IgD-negative memory B cell (primary cell): ENCODE data around the gene MATN3. TPM values are rescaled to one million over a fixed set of nuclear protein-coding genes. Genes with fewer than 3 reads are reported as not detected.

Experiments used
- H3K27ac Mint-ChIP-seq, 3 donors: one replicate each; pipeline ENCODE4 v1.8.0; 2020 to 2022; ENCODE audit warnings: mild to moderate bottlenecking in 3 of 3, mixed read lengths in 3 of 3, moderate library complexity in 1 of 3
- H3K27me3 Mint-ChIP-seq: one replicate; pipeline ENCODE4 v1.8.0; 2021; ENCODE audit warnings: mixed read lengths
- H3K36me3 Mint-ChIP-seq: one replicate; pipeline ENCODE4 v1.8.0; 2020; ENCODE audit warnings: mild to moderate bottlenecking, mixed read lengths
- H3K4me1 Mint-ChIP-seq, 3 donors: one replicate each; pipeline ENCODE4 v1.8.0; 2020 to 2022; ENCODE audit warnings: mixed read lengths in 3 of 3, mild to moderate bottlenecking in 1 of 3
- H3K4me3 Mint-ChIP-seq, 4 donors: one replicate each; pipeline ENCODE4 v1.8.0; 2020 to 2022; ENCODE audit warnings: mild to moderate bottlenecking in 4 of 4, mixed read lengths in 4 of 4, moderate library complexity in 3 of 4
- H3K9me3 Mint-ChIP-seq, 3 donors: one replicate each; pipeline ENCODE4 v1.8.0; 2020 to 2021; ENCODE audit warnings: mixed read lengths in 3 of 3, mild to moderate bottlenecking in 1 of 3
- polyA plus RNA-seq: library from polyadenylated mRNA; unstranded; fragments of 300-500 nt; fragmentation: Illumina TruSeq; gene quantifications from one replicate; pipeline ENCODE4 v1.2.3, GENCODE V29; 2021

The MATN3 gene
- polyA plus RNA-seq, 1 donor from 2014 or later: not detected

DNA sequence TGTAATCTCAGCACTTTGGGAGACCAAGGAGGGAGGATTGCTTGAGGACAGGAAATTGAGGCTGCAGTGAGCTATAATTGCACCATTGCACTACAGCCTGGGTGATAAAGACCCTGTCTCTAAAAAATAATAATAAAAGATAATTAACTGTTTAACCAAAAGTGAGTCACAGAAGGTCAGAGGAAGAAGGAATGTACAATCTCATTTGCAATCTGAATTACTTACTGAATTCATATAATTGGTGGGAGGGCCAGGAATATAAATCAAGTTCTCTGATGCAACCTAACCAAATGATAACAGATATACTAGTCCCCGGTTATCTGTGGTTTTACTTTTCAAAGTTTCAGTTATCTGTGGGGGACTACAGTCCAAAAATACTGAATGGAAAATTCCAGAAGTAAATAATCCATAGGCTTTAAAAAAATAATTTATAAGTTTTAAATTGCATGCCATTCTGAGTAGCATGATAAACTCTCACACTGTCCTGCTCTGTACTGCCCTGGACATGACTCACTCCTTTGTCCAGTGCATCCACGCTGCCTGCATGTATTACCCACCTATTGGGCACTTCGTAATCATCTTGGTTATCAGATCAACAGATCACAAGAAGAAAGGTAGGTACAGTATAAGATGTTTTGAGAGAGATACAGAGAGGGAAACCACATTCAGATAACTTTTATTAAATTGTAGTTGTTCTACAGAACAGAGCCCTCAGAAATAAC is 12.8 kb upstream of the MATN3 start:
- Mint-ChIP-seq H3K27ac (no peak overlapping the region), H3K9me3 (peaks cover 5 to 25% (median 8%) of the 10 kb centered on the region in 3 donors), H3K4me1 (no peaks in the 10 kb centered on the region), H3K4me3 (no peak overlapping the region), H3K27me3 (no peaks in the 10 kb centered on the region), H3K36me3 (peaks cover 21% of the 10 kb centered on the region)

DNA sequence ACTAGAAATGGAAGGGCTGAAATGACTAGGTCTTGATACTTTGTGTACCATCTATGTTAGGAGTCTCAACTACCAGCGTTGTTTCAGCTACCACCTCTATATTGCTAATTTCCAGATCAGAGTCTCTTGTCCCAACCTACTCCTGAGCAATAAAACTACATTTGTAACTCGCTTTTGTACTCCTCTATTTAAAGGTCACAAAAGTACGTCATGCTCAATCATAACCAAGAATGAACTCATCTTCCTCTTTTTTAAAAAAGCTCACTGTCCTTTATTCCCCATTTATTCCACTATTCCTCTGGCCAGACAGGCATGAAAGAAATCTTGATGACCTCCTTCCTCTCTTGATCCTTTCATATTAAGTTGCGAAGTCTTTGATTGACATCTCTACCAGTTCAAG is 11.2 kb upstream of the MATN3 start:
- Mint-ChIP-seq H3K4me1 (no peaks in the 10 kb centered on the region), H3K36me3 (peaks cover 11% of the 10 kb centered on the region), H3K9me3 (peaks cover 5 to 25% (median 8%) of the 10 kb centered on the region in 3 donors), H3K27ac (no peak overlapping the region), H3K4me3 (no peak overlapping the region), H3K27me3 (no peaks in the 10 kb centered on the region)

DNA sequence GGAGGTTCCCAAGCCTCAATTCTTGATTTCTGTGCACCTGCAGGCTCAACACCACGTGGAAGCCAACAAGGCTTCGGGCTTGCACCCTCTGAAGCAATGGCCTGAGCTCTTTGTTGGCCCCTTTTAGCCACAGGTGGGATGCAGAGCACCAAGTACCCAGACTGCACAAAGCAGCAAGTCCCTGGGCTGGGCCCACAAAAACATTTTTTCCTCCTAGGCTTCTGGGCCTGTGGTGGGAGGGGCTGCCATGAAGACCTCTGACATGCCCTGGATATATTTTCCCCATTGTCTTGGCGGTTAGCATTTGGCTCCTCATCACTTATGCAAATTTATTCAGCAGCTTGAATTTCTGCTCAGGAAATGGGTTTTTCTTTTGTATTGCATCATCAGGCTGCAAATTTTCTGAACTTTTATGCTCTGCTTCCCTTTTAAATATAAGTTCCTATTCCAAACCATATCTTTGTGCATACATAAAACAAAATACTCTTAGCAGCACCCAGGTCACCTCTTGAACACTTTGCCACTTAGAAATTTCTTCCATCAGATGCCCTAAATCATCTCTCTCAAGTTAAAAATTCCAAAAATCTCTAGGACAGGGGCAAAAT is 9.0 kb upstream of the MATN3 start:
- Mint-ChIP-seq H3K9me3 (peaks cover 5 to 25% (median 8%) of the 10 kb centered on the region in 3 donors), H3K4me1 (no peaks in the 10 kb centered on the region), H3K27me3 (no peaks in the 10 kb centered on the region), H3K36me3 (peaks cover 6% of the 10 kb centered on the region), H3K4me3 (peak overlapping the region in 1 of 4 donors; percentile 17), H3K27ac (no peak overlapping the region)

DNA sequence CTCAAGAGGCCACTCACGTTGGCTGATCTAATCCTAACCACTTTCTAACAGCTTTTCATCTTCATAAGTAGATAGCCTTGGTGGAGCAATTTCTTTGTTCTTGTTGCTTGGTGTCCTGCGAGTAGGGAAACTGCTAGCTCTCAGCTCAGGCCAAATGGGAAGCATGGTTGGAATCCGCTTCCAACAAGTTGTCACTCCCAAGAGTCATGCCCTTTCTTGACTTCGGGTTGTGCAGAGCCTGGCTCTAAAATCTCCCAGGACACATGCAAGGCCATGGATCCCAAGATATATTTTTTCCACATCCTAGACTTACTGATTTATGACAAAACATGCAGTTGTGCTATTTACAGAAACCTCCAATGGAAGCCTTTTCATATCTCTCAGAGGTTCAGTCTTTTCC is 7.3 kb upstream of the MATN3 start:
- no peak overlapping the region for H3K4me3 Mint-ChIP-seq
- H3K9me3 Mint-ChIP-seq: peaks cover 5 to 27% (median 8%) of the 10 kb centered on the region in 3 donors
- H3K27me3 Mint-ChIP-seq: peaks cover under 1% of the 10 kb centered on the region
- no peak overlapping the region for H3K27ac Mint-ChIP-seq
- peaks cover 6% of the 10 kb centered on the region for H3K36me3 Mint-ChIP-seq
- no peaks in the 10 kb centered on the region for H3K4me1 Mint-ChIP-seq

DNA sequence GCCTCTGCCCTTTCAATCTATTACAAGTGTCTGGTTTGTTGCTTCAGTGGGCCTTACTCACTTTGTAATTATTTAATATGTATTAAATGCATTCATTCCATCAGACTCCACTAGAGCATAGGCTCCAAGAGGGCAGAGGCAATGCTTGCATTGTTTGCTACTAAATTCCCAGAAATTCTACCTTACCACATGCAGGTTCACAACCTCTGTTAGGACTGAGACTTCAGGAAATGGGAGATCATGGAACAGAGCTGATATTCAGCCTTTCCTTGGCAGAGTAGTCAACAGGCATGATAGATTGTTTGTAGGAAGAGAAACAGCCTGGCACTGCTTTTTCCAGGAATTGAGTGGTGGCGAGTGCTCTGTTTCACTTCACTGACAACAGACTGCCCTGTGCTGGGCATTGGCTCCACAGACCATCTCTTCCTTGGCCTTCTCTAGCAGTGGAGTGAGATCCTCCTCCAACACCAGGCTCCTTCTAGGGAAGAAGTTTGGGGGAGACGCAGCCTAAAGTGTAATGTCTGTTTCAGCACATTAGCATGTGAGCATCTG is 6.2 kb upstream of the MATN3 start:
- H3K27me3 Mint-ChIP-seq: peaks cover 6% of the 10 kb centered on the region
- H3K9me3 Mint-ChIP-seq: peaks cover 8 to 30% (median 9%) of the 10 kb centered on the region in 3 donors
- no peaks in the 10 kb centered on the region for H3K4me1 Mint-ChIP-seq
- peaks cover 2% of the 10 kb centered on the region for H3K36me3 Mint-ChIP-seq
- H3K27ac Mint-ChIP-seq: no peak overlapping the region
- H3K4me3 Mint-ChIP-seq: no peak overlapping the region

DNA sequence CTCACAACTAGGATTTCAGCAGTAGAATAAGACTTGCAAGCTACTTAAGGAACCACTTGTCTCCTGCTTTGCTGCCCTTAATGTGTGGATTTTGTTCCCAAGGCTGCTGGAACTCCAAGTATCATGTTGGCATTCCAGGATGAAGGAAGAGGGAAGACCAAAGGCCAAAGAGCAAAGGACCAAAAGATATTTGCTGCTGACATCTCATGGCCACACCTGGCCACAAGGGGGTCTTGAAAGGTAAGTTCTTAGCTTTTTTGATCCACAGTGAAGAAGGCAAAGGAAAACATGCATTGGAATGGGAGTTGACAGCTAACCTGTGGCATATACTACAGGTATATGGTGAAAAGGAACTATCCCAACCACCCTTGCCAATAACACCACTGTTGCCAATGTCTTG is 3.9 kb upstream of the MATN3 start:
- Mint-ChIP-seq H3K36me3 (peaks cover 2% of the 10 kb centered on the region), H3K9me3 (peaks cover 0 to 21% (median 3%) of the 10 kb centered on the region in 3 donors), H3K4me3 (no peak overlapping the region), H3K27ac (no peak overlapping the region), H3K4me1 (peaks cover 0 to 9% (median 0%) of the 10 kb centered on the region in 3 donors), H3K27me3 (peaks cover 22% of the 10 kb centered on the region)

DNA sequence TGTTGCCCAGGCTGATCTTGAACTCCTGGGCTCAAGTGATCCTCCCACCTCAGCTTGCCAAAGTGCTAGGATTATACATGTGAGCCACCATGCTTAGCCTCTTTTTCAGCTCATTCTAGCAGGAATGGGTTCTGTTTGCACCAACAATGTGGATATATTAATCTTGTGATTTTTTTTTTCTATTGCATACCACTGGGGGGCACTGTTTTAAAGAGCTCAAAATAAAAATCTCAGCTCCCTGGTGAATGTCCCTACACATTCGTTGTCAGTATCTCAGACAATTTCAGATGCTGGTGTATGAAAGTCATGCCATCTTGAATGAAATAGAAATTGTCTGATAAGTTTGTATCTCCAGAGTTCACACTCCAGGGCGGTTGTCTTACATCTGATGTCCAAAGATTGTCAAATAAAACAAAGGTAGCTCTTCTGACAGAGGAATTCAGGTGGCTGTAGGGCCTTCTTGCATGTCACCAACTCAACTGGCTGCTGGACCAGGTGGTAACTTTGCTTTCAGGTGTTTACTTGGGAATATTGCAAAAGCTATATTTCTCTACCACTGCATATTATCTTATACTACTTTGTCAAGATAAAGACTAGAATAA is 3.1 kb upstream of the MATN3 start:
- H3K9me3 Mint-ChIP-seq: peaks cover 0 to 17% (median 3%) of the 10 kb centered on the region in 3 donors
- no peak overlapping the region for H3K27ac Mint-ChIP-seq
- H3K27me3 Mint-ChIP-seq: peaks cover 30% of the 10 kb centered on the region
- H3K4me3 Mint-ChIP-seq: no peak overlapping the region
- H3K4me1 Mint-ChIP-seq: peaks cover 0 to 9% (median 0%) of the 10 kb centered on the region in 3 donors
- H3K36me3 Mint-ChIP-seq: peaks cover 2% of the 10 kb centered on the region

DNA sequence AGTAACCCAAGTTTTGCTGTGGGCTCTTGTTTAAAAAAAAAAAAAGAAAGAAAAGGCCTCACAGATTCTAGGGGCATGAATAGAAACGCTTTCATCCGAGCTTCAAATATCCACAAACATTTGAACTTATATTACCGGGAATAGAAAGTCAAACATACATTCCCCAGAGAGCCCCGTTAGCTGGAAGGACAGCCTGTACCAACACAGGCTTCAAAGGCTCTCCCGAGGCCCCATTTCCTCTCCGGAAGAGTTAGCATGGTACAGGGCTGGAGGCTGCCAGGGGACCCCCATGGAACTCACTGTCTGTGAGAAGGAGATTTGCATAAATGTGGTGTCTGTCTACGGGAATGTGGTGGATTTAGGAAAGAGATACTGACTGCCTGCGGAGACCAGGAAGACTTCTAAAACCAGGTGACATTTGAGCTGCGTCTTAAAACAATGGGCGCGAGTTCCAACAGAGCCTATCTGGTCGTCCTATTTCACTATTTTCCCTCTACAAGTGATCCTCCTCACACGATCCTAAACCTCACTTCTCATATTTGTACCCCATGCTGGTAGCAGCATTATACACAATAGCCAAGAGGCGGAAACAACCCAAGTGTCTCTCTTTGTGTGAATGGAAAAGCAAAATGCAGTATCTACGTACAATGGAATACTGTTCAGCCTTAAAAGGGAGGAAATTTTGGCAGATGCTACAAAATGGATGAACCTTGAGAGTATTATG is 820 bp upstream of the MATN3 start:
- Mint-ChIP-seq H3K36me3 (peaks cover 2% of the 10 kb centered on the region), H3K27ac (no peak overlapping the region), H3K27me3 (peaks cover 34% of the 10 kb centered on the region), H3K9me3 (peaks cover 0 to 5% (median 3%) of the 10 kb centered on the region in 3 donors), H3K4me3 (peak overlapping the region; percentile 44 to 80 (median 70)), H3K4me1 (peaks cover 0 to 9% (median 0%) of the 10 kb centered on the region in 3 donors)

DNA sequence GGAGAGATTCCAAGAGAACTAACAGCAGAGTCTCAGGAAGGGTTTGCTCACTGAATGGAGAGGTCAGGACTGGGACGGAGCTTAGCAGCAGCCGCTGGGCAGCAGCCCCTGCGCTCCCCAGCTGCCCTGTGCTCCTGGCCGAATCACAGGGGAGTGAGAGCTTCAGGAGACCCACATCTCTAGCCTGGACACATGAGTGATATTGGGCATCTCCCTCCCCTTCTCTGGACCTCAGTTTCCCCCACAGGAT is 511 bp downstream of the MATN3 start:
- peaks cover 0 to 9% (median 0%) of the 10 kb centered on the region in 3 donors for H3K4me1 Mint-ChIP-seq
- peaks cover 2% of the 10 kb centered on the region for H3K36me3 Mint-ChIP-seq
- peaks cover 34% of the 10 kb centered on the region for H3K27me3 Mint-ChIP-seq
- peak overlapping the region; percentile 71 to 91 (median 74) for H3K4me3 Mint-ChIP-seq
- H3K9me3 Mint-ChIP-seq: peaks cover 0 to 7% (median 5%) of the 10 kb centered on the region in 3 donors
- no peak overlapping the region for H3K27ac Mint-ChIP-seq

DNA sequence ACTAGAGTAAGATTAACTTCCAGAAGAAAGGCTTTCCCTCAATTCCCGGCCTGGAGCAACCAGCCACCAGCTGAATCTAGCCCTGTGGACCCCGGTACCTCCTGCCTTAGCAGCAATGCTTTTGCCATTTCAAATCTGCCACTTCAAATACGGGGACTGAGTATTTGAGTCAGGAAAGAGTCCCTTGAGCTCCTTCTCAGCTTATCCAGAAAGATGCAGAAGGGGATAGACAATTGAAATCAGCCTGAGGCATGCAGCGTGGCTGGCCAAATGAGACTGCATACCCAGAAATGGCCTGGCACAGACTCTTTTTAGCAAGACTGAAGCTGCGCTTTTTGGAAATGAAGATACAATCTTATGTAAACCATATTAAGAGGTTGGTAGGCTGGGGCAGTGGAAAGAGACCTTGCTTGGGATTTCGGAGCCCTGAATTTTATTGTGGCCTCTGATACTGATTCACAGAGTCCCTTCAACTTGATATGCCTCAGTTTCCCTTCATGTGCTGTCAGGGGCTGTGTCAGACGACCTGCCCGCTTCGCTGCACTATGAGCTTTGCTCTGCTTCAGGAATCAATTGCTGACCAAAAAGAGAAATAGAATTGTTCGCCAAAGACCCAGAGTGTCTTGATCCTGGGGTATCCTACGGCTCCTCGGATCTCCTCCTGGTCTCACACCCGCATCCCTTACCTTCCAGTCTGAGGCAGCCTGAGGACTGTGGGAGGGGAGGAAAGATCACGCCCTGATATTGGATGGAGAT is 1.0 kb downstream of the MATN3 start:
- Mint-ChIP-seq H3K9me3 (peaks cover 0 to 7% (median 5%) of the 10 kb centered on the region in 3 donors), H3K4me3 (peak overlapping the region; percentile 71 to 91 (median 74)), H3K27ac (no peak overlapping the region), H3K27me3 (peaks cover 36% of the 10 kb centered on the region), H3K4me1 (peaks cover 0 to 9% (median 0%) of the 10 kb centered on the region in 3 donors), H3K36me3 (peaks cover 2% of the 10 kb centered on the region)

DNA sequence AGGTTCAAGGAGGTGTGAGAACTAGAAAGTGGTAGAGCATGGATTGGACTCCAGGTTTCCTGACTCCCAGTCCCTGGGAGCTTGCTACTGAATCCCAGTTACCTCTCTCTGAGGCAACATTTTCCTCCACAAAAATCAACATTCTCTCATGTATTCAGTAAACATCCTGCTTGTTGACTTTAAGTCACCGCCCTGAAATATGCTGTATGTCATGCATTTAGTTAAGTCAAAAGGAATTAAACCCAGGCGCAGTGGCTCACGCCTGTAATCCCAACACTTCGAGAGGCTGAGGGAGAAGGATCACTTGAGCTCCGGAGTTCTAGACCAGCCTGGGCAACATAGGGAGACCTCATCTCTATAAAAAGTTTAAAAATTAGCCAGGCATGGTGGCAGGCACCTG is 3.8 kb downstream of the MATN3 start:
- Mint-ChIP-seq H3K27me3 (peaks cover 30% of the 10 kb centered on the region), H3K4me1 (peaks cover 0 to 9% (median 0%) of the 10 kb centered on the region in 3 donors), H3K27ac (no peak overlapping the region), H3K4me3 (no peak overlapping the region), H3K36me3 (peaks cover under 1% of the 10 kb centered on the region), H3K9me3 (peaks cover 0 to 3% (median 0%) of the 10 kb centered on the region in 3 donors)

DNA sequence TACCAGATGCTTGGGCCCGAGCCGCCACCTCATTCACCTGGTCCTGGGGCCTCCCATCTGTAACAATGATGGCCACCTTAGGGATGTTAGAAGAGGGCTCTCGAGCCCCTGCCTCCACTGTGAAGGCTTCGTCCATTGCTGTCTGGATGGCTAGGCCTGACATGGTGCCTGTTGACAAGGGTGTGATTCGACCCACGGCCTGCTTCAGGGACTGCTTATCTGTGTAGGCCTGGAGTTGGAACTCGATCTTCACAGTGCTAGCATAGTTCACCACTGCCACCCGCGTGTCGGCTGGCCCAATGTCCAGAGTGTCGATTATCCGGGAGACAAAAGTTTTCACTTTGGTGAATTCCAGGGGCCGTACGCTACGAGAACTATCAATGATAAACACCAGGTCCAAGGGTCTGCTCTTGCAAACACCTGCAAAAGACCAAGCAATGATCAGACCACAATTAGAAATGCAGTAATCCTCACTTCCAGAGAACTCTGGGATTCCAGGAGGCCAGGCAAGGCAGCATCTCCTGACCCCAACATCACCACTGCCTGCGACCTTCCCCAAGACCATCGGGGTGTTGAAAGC is 6.5 kb downstream of the MATN3 start:
- Mint-ChIP-seq H3K27ac (no peak overlapping the region), H3K27me3 (peaks cover 10% of the 10 kb centered on the region), H3K4me3 (no peak overlapping the region), H3K36me3 (no peaks in the 10 kb centered on the region), H3K9me3 (peaks cover 0 to 3% (median 0%) of the 10 kb centered on the region in 3 donors), H3K4me1 (no peaks in the 10 kb centered on the region)

DNA sequence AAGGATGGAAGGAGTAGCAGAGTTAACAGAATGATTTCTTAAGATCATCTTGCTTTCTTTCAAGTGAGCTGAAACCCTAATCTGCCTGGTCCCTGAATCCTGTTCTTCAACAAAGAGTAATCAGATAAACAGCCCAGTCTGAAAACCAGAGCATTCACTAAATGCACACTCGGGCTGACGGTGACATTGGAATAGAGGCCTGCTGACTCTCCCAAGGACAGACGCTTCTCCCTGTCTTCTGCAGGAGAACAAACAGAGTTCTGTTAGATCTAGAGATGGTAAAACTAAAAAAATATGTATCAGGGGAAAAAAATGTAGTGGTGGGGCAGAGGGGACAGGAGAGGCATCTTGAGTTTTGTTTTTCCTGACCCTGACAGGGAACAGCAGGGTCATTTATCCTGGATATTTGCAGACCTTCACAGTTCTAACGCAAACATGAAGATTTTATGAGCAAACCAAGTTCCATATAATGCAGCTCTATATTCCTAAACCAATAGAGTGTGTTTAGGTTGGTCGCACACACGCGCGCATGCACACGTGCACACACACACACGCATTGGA is 7.3 kb downstream of the MATN3 start:
- Mint-ChIP-seq H3K27me3 (peaks cover 6% of the 10 kb centered on the region), H3K36me3 (no peaks in the 10 kb centered on the region), H3K27ac (no peak overlapping the region), H3K9me3 (peaks cover 0 to 3% (median 0%) of the 10 kb centered on the region in 3 donors), H3K4me3 (no peak overlapping the region), H3K4me1 (no peaks in the 10 kb centered on the region)

DNA sequence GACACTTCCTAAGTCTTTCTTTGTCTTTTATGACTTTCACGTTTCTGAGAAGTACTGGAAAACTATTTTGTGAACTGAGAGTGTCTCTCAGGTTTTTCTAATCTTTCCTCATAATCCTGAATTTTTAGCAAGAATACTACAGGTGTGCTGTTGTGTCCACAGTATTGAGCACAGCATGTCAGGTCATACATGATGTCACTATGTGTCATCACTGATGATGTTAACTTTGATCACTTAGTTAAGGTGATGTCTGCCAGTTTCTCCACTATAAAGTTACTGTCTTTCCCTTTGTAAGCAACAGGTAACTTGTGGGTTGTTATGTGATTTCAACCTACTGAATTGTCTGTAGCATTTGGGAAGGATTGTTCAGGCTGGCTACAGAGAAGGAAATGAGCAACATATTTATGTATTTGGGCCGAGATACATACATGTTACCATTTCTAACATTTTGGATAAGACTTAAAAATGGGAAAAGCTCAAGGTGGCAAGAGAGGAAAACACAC is 11.1 kb downstream of the MATN3 start:
- Mint-ChIP-seq H3K4me3 (no peak overlapping the region), H3K4me1 (no peaks in the 10 kb centered on the region), H3K27ac (no peak overlapping the region), H3K36me3 (no peaks in the 10 kb centered on the region), H3K27me3 (peaks cover 6% of the 10 kb centered on the region), H3K9me3 (no peaks in the 10 kb centered on the region)
